NK-92 treated with Interleukin-12 subunit alpha and Interleukin-12 subunit beta, amount 100 ng/mL, for 24 hours (cell line): Measurements from ENCODE around the gene FAM131A.
A peak's percentile ranks its signal among the peaks of the same experiment; 100 is the strongest.

Source experiments
- DNase-seq: peaks from one replicate; lab custom pipeline; 2025; lab: John Stamatoyannopoulos, UW

FAM131A gene

GRCh38 chr3:184357248-184358123, 20.1 kb downstream of the FAM131A start:
- DNase-seq, result no peak

- no peak for DNase-seq
These were observed 20.8 kb downstream of the FAM131A start for GRCh38 chr3:184358124-184358767.

- no peak for DNase-seq
These were observed 21.5 kb downstream of the FAM131A start for GRCh38 chr3:184358921-184359350.

GRCh38 chr3:184359610-184360009, 22.2 kb downstream of the FAM131A start:
- DNase-seq, result no peak

GRCh38 chr3:184360070-184360928, 22.9 kb downstream of the FAM131A start:
- DNase-seq, result no peak

GRCh38 chr3:184360929-184361531, 23.6 kb downstream of the FAM131A start:
- DNase-seq, result no peak

GRCh38 chr3:184361532-184361931, 24.1 kb downstream of the FAM131A start, which contains the start of the genes CLCN2 and POLR2H:
Gene CLCN2, minus strand, starts transcription at chr3:184361605. Its CDS starts 126 bp downstream, at chr3:184361479.
Gene POLR2H, plus strand, starts transcription at chr3:184361710. Its CDS starts 1,783 bp downstream, at chr3:184363493.
- peak; percentile 29 for DNase-seq

GRCh38 chr3:184361932-184362667, 24.7 kb downstream of the FAM131A start:
- peak; percentile 36 for DNase-seq

GRCh38 chr3:184362668-184363546, 25.5 kb downstream of the FAM131A start:
- DNase-seq, result peak; percentile 97

GRCh38 chr3:184366619-184367289, 29.4 kb downstream of the FAM131A start:
- DNase-seq, result no peak

GRCh38 chr3:184368116-184368515, 30.7 kb downstream of the FAM131A start:
- no peak for DNase-seq

GRCh38 chr3:184368586-184369183, 31.3 kb downstream of the FAM131A start:
- DNase-seq, result no peak

- DNase-seq, result peak; percentile 56
These were observed 34.2 kb downstream of the FAM131A start for GRCh38 chr3:184371570-184372018.

- no peak for DNase-seq
These were observed 35.0 kb downstream of the FAM131A start for GRCh38 chr3:184372296-184372821.

GRCh38 chr3:184372911-184373310, 35.5 kb downstream of the FAM131A start:
- DNase-seq, result no peak

GRCh38 chr3:184373422-184373821, 36.0 kb downstream of the FAM131A start:
- no peak for DNase-seq

GRCh38 chr3:184375747-184376461, 38.5 kb downstream of the FAM131A start:
- DNase-seq, result no peak

- DNase-seq, result no peak
These were observed 40.0 kb downstream of the FAM131A start for GRCh38 chr3:184377374-184377773.
